Measurements from ENCODE around the gene MAGEF1. TPM values are rescaled to one million over a fixed set of nuclear protein-coding genes. Genes with fewer than 3 reads are reported as not detected.
A peak's percentile ranks its signal among the peaks of the same experiment; 100 is the strongest.

The MAGEF1 gene
- total RNA-seq (2014; rRNA removed; shearing (Covaris generic); ENCODE audit: low replicate concordance): 25.6 and 30.3 TPM in 2 replicates

GRCh38 chr3:184711493-184712247 lies at the start of gene MAGEF1:
Gene MAGEF1, minus strand, starts transcription at chr3:184712064. Its CDS starts 243 bp downstream, at chr3:184711821.
- no peaks in the 10 kb centered on the region for H3K27me3 ChIP-seq
- DNase-seq: peak; percentile 94
- H3K36me3 ChIP-seq: peaks cover 31% of the 10 kb centered on the region
- no peaks in the 10 kb centered on the region for H3K9me3 ChIP-seq
- H3K4me3 ChIP-seq: peak within 1 kb of the TSS; percentile 95

- Histone ChIP-seq H3K36me3 (no peaks in the 10 kb centered on the region), H3K4me3 (no peak overlapping the region), H3K9me3 (no peaks in the 10 kb centered on the region), H3K27me3 (no peaks in the 10 kb centered on the region)
- peak; percentile 55 for DNase-seq
Observed at GRCh38 chr3:184761075-184761841, 49.4 kb upstream of the MAGEF1 start.

GRCh38 chr3:184760337-184761074 lies 48.6 kb upstream of the MAGEF1 start:
- DNase-seq: no peak
- Histone ChIP-seq H3K4me3 (no peak overlapping the region), H3K36me3 (no peaks in the 10 kb centered on the region), H3K27me3 (no peaks in the 10 kb centered on the region), H3K9me3 (no peaks in the 10 kb centered on the region)

- DNase-seq: no peak
- no peaks in the 10 kb centered on the region for H3K9me3 ChIP-seq
- no peaks in the 10 kb centered on the region for H3K27me3 ChIP-seq
- H3K4me3 ChIP-seq: no peak overlapping the region
- no peaks in the 10 kb centered on the region for H3K36me3 ChIP-seq
Observed at GRCh38 chr3:184759666-184760200, 47.9 kb upstream of the MAGEF1 start.

GRCh38 chr3:184758056-184758455 lies 46.2 kb upstream of the MAGEF1 start:
- no peak for DNase-seq
- H3K4me3 ChIP-seq: no peak overlapping the region
- H3K27me3 ChIP-seq: no peaks in the 10 kb centered on the region
- H3K36me3 ChIP-seq: no peaks in the 10 kb centered on the region
- no peaks in the 10 kb centered on the region for H3K9me3 ChIP-seq

- H3K36me3 ChIP-seq: no peaks in the 10 kb centered on the region
- no peaks in the 10 kb centered on the region for H3K27me3 ChIP-seq
- H3K9me3 ChIP-seq: no peaks in the 10 kb centered on the region
- H3K4me3 ChIP-seq: 0 out of 2 replicates have a peak overlapping the region, but pooled peaks have one; percentile 5
- DNase-seq: peak; percentile 91
Observed at GRCh38 chr3:184757022-184757651, 45.3 kb upstream of the MAGEF1 start.

- Histone ChIP-seq H3K9me3 (no peaks in the 10 kb centered on the region), H3K27me3 (no peaks in the 10 kb centered on the region), H3K4me3 (no peak overlapping the region), H3K36me3 (no peaks in the 10 kb centered on the region)
- DNase-seq: no peak
Observed at GRCh38 chr3:184756151-184757021, 44.5 kb upstream of the MAGEF1 start.

- Histone ChIP-seq H3K36me3 (no peaks in the 10 kb centered on the region), H3K27me3 (no peaks in the 10 kb centered on the region), H3K4me3 (no peak overlapping the region), H3K9me3 (no peaks in the 10 kb centered on the region)
- DNase-seq: no peak
Observed at GRCh38 chr3:184755315-184755731, 43.5 kb upstream of the MAGEF1 start.

- H3K36me3 ChIP-seq: no peaks in the 10 kb centered on the region
- no peaks in the 10 kb centered on the region for H3K9me3 ChIP-seq
- no peak overlapping the region for H3K4me3 ChIP-seq
- DNase-seq: no peak
- no peaks in the 10 kb centered on the region for H3K27me3 ChIP-seq
Observed at GRCh38 chr3:184752361-184752760, 40.5 kb upstream of the MAGEF1 start.

- Histone ChIP-seq H3K9me3 (no peaks in the 10 kb centered on the region), H3K4me3 (no peak overlapping the region), H3K36me3 (no peaks in the 10 kb centered on the region), H3K27me3 (no peaks in the 10 kb centered on the region)
- DNase-seq: no peak
Observed at GRCh38 chr3:184751204-184752040, 39.6 kb upstream of the MAGEF1 start.

- no peak for DNase-seq
- H3K9me3 ChIP-seq: no peaks in the 10 kb centered on the region
Observed at GRCh38 chr3:184750349-184751083, 38.7 kb upstream of the MAGEF1 start.

GRCh38 chr3:184749168-184749744 lies 37.4 kb upstream of the MAGEF1 start:
- Histone ChIP-seq H3K36me3 (no peaks in the 10 kb centered on the region), H3K9me3 (no peaks in the 10 kb centered on the region), H3K4me3 (no peak overlapping the region), H3K27me3 (no peaks in the 10 kb centered on the region)
- no peak for DNase-seq

More at GRCh38 chr3:184750349-184751083, 38.7 kb upstream of the MAGEF1 start:
- Histone ChIP-seq H3K36me3 (no peaks in the 10 kb centered on the region), H3K27me3 (no peaks in the 10 kb centered on the region), H3K4me3 (no peak overlapping the region)

GRCh38 chr3:184748219-184749135 lies 36.6 kb upstream of the MAGEF1 start:
- Histone ChIP-seq H3K9me3 (no peaks in the 10 kb centered on the region), H3K4me3 (no peak overlapping the region), H3K36me3 (no peaks in the 10 kb centered on the region), H3K27me3 (no peaks in the 10 kb centered on the region)
- DNase-seq: no peak
